ENCODE data around the gene PDZRN4.

DNA sequence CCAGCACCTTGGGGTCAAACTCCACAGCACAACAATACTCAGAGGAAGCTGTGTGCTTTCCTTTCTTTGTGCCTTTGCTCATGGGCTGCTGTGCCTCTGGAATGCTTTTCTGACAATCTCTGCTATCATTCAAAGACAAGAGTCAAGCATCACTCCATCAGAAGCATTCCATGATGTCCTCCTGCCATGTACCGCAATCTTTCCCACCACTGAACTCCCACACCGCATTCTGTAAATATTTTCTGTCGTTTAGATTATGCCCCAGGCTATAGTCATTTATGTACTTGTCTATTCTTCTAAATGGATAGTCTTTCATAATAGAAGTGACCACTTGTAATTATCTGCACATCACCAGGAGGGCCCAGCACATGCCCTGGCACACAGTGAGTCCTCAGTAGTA lies 327.8 kb downstream of the PDZRN4 start:
- TF ChIP-seq, protein P1, sequence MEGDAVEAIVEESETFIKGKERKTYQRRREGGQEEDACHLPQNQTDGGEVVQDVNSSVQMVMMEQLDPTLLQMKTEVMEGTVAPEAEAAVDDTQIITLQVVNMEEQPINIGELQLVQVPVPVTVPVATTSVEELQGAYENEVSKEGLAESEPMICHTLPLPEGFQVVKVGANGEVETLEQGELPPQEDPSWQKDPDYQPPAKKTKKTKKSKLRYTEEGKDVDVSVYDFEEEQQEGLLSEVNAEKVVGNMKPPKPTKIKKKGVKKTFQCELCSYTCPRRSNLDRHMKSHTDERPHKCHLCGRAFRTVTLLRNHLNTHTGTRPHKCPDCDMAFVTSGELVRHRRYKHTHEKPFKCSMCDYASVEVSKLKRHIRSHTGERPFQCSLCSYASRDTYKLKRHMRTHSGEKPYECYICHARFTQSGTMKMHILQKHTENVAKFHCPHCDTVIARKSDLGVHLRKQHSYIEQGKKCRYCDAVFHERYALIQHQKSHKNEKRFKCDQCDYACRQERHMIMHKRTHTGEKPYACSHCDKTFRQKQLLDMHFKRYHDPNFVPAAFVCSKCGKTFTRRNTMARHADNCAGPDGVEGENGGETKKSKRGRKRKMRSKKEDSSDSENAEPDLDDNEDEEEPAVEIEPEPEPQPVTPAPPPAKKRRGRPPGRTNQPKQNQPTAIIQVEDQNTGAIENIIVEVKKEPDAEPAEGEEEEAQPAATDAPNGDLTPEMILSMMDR (IDR thresholded peaks at IDR 0.05): no peak
- no peak for TF ChIP-seq POLR2A (IDR thresholded peaks at IDR 0.05)
